ENCODE data around the gene ABCC4.

Gene ABCC4

DNA sequence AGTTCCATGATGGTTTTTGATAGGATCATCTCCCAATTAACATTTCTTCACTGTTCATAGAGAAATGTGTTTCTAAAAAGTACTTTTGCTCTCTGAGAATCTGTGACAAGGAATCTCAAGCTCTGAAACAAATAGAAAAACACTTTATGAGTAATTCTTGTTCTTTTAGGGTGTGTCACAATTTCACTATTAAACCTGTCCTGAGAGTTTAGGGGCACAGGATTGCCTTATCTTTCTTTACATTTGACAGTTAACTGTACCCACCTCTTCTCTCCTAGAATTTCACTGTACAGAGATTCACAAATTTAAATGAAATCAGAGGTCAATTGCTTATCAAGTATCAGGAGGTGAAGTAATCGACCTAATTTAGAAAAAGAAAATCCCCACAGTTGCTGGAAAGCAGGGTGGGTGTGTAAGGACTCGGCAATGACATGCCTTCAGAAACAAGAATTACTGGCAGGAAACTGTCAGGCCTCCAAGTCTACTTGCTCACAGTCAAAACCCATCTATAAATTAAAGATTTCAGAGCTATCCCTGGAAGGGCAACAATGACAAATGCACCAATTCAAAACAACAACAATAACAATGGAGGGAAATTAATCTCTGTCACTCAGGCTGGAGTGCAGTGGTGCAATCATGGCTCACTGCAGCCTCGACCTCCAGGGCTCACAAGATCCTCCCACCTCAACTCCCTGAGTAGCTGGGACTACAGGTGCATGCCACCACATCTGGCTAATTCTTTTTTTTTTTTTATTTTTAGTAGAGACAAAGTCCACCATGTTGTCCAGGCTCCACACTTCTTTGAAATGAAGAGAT, 250.2 kb downstream of the ABCC4 start:
- no peak for DNase-seq (ENCODE audit: low spot score)

DNA sequence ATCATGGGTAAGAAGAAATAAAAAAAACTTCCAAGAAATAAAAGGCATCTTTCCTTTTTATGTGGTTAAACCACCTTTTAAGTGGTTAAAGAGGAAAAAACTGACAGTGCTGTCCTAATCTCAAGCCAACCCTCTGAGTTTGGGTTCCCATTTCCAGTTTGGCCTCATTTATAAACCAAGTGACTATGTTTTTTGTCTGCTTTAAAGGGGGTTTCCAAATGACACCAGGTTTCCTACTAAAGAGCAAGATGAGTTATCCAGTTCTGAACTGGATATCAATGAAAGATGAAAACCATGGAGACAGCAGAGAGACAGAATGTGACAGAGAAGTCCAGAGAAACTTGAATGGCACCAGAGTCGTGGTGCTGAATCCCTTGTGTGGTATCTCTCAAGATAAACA, 251.5 kb downstream of the ABCC4 start:
- DNase-seq (ENCODE audit: low spot score): peak; percentile 1

DNA sequence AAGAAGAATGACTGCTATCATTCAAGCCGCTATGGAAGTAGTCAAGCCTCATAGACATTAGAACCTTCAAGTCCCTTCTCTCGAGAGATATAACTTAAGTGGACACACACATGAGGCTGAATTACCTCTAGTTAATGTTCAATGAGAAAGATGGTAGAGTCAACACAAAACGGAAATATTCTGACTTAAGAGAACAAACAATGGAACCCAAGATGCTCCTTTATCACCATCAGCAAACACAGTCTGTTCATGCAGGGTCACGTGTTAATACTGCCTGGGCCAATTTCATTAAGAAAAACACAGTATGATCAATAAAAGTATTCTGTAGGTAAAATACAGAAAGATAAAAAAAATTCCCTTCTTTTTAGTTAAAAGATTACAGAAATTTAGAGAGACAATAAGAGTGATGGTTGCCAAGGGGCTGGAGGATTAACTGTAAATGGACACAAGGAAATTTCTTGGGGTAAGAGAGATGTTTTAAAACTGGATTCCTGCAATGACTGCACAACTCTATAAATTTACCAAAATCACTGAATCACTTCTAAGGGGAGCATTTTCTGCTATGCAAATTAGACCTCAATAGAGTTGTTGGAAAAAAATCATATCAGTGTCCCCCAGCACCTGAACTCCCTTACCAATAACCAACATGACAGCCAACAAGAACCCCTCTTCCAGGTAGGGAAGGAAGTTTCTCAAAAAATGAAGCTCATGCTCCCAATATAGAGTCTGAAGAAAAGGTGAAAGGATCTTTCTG, 256.6 kb downstream of the ABCC4 start:
- no peak for DNase-seq (ENCODE audit: low spot score)

DNA sequence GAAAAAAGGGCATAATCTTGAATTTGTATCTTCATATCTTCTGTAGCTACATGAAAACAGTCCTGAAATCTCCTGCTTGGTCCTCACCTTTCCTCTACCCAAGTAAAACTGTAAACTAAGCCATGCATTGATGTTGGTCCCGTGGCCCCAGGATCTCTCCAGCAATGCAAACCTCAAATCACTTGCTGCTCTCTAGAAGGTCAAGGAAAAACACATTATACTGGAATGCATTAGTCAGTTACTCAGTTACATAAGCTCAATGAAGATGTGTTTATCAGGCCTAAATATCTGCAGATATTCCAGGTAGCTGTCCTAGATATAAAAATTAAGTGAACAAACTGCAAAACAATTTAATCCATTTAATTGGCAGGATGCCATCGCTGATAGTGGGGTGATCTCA, 261.8 kb downstream of the ABCC4 start:
- no peak for DNase-seq (ENCODE audit: low spot score)

DNA sequence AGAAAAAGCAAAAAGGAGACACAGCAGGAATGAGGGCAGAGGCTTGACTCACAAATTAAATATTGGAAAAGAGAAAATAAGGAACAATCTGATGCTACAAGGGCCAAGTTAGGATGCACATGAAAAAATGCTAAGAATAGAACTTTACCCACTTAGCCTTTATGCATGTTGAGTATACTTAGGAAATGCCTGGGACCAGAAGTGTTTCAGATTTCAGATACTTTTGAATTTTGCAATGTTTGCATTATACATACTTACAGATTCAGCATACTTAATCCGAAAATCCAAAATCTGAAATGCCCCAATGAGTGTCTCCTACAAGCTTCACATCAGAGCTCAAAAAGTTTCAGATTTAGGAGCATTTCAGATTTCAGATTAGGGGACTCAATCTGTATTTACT, 262.3 kb downstream of the ABCC4 start:
- no peak for DNase-seq (ENCODE audit: low spot score)

DNA sequence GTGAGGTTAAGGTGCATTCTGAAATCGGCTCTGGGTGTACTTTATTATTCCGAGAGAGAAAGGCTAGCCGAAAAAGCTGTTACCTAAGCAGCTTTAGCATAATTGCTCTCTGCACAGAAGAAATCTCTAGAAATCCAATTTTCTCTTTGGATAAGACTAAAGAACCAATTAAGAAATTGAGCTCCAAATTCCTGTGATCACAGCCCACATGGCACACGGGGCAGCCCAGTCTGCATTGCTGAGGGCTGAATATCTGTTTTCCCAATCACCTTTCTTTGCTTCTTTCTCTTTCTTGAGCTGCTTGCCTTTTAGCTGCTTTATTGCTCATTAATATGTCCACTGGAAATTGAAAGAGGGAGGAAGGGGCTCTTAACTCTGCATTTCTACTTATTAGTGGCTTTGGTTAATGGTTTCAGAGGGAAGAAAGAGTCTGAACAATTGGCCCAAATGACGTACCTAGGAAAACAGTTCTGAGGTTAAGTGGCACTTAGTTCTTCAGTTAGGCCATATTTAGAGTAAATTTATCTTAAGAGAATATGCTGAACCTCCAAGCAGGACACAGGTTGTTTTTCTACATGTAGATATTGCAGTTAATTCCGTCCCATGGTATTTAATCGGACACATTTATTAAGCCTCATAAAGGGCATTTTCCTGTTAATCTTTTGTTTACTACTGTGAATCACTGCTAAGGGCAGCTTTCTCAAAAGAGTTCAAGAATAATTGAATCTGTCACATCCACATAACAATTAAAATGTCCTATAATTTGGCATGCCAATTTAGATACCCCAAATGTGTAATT, 265.7 kb downstream of the ABCC4 start:
- no peak for DNase-seq (ENCODE audit: low spot score)

DNA sequence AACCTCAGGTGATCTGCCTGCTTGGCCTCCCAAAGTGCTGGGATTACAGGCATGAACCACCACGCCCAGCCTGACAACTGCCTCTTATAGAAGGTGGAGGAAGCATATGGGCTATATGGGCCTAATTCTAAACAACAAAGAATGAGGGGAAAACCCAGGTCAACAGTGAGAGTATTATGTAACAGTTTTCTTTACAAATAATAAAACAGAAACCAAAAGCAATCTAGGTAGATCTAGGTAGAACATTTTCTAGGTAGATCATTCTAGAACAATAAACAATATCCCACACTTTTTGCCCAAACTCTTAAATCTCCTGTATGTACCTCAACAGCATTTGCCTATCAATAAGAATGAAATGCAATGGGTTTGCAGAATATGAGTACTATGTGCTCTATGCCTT, 267.4 kb downstream of the ABCC4 start:
- DNase-seq (ENCODE audit: low spot score): no peak

DNA sequence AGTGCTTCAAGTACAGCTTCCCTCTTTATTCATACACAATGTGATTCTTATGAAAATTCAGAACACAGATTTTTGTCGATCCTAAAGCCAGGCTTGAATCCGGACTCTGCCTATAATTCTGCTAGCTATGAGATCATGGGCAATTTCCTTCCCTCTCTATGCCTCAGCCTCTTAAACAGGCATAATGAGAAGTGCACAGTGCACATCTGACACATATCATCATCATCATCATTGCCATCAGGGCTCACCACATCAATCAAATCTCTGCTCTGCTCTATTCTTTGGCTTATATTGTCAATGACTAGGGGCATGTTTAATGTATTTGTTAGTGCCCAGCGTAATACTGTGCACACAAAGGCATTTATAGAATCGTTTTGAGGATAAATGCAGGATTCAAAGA, 269.1 kb downstream of the ABCC4 start:
- DNase-seq (ENCODE audit: low spot score): peak; percentile 6

DNA sequence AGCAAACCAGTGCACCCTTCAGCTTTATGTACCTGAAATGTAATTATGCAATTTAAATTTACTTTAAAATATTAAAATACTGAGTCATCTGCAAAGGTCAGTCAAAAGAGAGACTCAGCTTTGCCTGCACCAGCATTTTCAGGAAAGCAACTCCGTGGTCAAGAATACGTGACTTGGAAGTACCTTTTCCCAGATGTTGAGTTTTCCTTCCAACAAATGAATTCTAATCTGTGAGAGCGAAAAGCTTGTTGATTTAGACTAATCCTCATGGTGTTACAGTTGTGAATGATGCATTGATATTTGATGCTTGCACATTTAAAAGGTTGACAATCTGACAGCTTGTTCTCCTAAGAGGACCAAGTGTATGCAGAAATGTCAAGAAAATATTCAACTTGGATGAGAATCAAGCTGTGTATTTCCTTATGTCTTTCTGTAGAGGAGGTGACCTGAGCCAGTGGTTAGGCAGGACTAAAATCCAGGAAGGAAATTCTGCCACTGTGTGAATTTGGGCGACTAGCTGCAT, 270.4 kb downstream of the ABCC4 start:
- DNase-seq (ENCODE audit: low spot score): no peak

DNA sequence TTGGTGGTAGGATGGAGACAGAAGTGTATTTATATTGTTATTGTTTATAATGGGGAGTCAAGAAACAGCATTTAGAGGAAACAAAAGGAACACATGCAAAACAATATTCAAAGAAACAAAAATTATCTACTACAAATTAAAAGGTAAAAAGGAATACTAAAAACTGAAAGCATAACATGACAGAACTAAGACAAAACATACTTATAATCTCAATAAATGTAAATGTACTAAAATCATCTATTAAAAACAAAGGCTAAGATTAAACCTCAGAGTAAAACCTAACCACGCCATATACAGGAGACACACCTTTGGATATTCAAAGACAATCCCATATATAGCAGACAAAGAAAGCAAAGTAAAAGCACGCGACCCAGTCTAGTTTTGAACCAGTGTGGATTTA, 273.6 kb downstream of the ABCC4 start:
- no peak for DNase-seq (ENCODE audit: low spot score)

DNA sequence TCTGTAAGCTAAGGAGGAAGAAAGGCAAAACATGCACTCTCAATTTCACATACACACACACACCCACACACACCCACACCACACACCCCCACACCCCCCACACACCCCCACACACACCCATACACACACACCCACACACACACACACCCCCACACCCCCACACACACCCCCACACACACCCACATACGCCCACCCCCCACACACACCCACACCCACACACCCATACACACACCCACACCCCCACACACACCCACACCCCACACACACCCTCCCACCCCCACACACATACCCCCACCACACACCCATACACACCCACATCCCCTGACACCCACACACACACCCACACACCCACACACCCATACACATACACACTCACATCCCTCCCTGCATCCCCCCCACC, 276.1 kb downstream of the ABCC4 start:
- no peak for DNase-seq (ENCODE audit: low spot score)

DNA sequence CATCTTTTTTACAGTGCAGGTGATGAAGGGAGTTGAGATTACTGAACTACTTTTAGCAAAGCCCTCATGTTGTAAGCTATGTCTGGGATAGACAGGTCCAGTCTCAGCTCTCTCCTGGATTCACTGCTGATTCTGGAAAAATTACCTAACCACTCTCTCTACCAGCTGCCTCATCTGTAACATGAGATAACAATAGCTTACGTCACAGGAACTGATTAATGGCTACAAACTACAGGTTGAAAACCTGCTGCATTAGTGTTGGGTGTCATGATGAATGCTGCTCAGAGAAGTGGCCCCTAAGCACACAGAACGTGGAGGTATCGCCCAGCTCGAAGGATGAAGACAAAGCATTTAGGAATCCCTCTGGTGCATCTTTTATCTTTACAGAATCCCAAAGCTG, 277.8 kb downstream of the ABCC4 start:
- no peak for DNase-seq (ENCODE audit: low spot score)

DNA sequence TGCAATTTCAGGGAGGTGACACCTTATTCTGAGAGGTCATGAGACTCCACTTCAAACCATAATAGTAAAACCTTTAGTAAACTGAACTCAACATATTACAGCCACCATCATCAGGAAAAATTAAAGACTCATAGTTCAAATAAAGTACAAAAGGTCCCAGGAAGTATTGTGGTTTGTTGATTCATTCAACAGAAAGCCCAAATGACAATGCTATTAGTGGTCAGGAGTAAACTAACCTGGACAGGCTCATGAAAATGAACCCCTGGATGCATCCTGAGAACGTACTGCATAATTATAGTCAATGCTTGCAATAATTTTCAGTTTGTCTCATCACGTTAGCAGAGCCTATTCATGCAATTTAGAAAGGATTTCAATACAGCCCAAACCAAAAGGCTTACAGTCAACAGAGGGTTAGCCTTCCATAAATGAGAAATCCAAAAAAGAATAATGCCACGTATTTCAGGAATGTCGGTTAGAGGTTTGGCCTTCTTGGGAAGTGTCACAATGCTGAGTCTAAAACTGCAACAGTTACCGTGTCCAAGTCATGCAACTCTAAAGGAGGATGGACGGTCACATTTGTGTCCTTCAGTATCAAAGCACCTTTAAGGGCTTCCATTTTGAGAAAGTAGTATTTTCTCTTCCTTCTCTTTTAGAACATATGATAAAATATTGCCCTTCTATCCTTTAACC, 280.8 kb downstream of the ABCC4 start:
- DNase-seq (ENCODE audit: low spot score): peak; percentile 80

DNA sequence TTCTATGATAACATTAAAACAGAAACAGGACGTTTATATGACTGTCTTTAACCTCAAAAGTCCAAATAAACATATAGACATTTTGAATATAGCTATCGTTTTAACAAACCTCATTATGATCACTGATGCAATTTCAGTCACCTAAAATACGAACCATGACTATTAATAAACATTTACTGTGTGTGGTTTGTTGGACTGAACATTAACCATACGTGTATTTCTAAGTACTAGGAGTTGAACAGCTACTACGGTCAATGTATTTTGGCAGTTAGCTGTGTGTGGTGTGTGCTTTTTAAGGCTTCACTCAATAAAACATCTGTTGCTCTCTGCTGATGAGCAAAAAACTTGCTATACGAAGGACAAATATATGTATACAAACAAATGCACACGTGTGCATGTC, 281.4 kb downstream of the ABCC4 start:
- no peak for DNase-seq (ENCODE audit: low spot score)

DNA sequence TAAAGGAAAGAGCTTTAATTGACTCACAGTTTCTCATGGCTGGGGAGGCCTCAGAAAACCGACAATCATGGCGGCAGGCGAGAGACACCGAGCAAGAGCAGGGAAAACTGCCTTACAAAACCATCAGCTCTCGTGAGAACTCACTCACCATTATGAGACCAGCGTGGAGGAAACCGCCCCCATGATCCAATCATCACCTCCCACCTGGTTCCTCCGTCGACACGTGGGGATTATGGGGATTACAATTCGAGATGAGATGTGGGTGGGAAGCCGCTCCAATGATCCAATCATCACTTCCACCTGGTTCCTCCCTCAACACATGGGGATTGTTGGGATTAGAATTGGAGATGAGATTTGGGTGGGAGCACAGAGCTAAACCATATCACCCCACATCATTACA, 293.9 kb downstream of the ABCC4 start:
- DNase-seq (ENCODE audit: low spot score): no peak

DNA sequence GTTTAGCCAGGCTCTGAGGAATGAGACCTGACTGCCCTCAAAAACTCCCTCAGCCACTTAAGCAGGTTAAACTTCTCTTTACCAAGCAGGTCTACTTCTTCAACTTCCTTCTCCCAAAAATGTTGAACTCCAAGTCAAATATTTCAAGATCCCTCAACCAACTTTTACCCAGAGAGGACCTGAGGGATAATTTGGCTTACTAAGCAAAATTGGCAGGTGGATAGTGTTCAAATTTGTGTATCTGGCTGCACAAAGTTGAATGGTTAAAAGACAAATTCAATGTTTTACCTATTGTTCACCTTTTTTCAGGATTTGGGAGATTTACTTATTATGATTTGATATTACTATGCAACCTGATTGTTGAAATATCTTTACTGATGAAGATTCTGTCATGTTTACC, 296.0 kb downstream of the ABCC4 start:
- DNase-seq (ENCODE audit: low spot score): no peak

DNA sequence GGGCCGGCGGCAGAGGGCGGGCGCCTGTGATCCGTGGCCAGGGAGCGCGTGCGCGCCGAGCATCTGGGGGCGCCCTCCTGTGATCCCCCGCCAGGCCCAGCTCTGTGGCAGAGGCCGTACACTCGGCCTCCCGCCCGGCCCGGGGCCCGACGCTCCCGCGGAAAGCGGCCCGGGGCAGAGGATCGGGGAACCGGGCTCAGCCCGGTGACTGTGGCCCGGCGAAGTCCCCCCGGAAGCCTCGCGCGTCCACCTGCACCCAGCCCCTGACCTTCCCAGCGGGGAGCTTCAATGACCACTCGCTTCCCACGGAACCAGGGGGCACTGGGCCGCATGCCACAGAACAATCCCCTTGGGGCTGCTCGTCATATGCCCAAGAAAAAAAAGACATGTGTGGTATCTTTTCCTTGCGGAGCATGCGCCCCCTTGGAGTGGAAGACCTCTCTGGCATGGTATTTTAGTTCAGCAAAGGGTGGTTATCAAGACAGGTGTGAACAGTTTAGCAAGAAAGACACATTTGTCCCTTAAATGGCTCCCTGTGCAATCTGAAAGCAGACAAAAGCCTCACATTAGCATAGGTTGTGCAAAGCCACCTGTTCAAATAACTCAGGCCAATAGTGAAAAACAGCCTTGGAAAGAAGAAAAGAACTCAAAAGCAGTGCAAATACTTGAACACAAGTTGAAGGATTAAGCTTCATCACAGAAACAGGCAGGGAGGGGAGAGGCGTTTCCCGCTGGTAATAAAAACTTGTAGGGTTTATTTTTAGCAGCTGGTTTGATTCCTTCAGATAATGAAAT, 298.0 kb downstream of the ABCC4 start:
- DNase-seq (ENCODE audit: low spot score): no peak

DNA sequence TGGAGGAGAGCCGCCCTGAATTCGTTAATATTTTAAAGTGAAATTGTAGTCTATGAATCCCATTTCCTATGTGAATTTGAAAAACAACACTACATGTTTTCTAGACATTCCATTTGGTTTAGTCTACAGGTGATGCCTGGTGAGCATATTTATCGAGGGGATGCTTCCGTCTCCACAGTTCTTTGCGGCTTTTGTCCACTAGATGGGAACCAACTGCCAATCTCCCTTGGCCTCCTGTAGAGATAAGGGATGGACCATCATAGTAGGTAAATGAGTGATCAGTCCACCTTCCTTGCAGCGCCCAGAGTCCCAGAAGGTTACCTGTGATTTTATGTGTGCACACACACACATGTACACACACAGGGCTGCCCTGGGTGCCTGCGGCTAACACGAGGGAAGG, 299.1 kb downstream of the ABCC4 start:
- DNase-seq (ENCODE audit: low spot score): no peak

DNA sequence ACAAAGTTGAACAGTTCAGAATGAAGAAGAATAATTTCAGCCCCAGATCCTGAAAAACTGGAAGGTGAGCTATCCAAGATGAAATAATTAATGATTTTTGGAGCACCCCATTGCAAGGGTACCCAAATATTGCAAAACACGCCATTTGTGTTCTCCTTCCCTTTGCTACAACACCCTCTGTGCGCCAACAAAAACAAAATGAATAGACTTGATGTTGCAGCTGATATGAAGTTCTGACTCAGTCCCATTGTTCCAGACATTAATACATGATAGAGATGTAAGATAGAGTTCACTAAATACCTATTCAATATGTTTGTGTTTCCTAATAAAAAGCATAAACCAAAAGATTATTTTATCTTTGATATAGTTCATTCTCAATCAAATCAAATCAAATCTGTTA, 301.4 kb downstream of the ABCC4 start:
- DNase-seq (ENCODE audit: low spot score): no peak

DNA sequence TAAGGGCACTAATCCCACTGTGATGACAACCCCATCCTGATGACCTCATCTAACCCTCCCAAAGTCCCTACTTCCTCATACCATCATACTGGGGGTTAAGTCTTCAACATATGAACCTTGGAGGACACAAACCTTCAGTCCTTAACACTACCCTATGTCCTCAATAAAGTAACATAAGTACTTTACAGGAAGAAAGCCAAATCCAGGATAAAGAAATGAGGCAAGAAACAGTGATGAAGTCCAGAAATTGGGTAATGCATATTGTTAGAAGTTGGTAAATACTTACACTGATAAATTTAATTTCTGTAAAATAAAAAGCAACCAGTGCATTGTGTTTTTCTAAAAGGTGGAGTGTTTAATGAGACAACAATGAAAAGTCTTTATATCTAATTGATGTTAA, 304.1 kb downstream of the ABCC4 start:
- no peak for DNase-seq (ENCODE audit: low spot score)

DNA sequence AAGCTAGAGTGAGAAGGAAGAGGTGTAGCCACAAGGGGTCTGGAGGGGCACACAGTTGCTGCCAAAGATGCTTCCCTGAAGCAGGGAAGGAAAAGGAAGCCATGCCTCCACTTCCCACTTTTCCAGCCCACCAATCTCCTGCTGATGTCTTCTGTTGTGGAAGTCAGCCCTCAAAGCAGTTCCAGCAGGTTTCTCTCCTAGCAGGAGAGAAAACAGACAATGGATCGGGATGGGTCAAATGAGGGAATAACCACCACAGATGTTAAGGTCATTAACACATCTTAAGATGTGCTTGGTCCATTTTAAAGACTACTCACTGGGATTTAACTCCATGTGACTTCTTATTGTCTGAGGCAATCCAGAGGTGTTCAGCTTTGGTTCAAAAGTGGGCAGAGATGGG, 304.8 kb downstream of the ABCC4 start:
- no peak for DNase-seq (ENCODE audit: low spot score)
